Omental fat pad (tissue), 4 donors: ENCODE results near the gene IL22. TPM values are rescaled to one million over a fixed set of nuclear protein-coding genes. Genes with fewer than 3 reads are reported as not detected.

Experiments used
- ATAC-seq: fragments of 150-250 bp; one replicate; pipeline ENCODE4 v1.9.1; 2016; ENCODE audit warnings: mild to moderate bottlenecking, moderate library complexity; ENCODE audit not compliant: low FRiP score
- DNase-seq: peaks from one replicate; pipeline ENCODE4 v3.0.0-alpha.2; 2019; ENCODE audit warnings: low spot score
- total RNA-seq, 4 donors: library from RNA; depleted of rRNA; stranded (reverse); fragments of >200 nt; gene quantifications; one replicate each; pipeline ENCODE4 v1.1.0, GENCODE V29; 2016
- TF ChIP-seq, protein P1 (sequence below), 3 donors: fragments of 450-650 bp; IDR thresholded peaks; one replicate each; pipeline ENCODE4 v1.5.1; 2016 to 2017; ENCODE audit warnings: antibody characterized with exemption in 3 of 3, mild to moderate bottlenecking in 3 of 3, moderate library complexity in 2 of 3

The IL22 gene, protein sequence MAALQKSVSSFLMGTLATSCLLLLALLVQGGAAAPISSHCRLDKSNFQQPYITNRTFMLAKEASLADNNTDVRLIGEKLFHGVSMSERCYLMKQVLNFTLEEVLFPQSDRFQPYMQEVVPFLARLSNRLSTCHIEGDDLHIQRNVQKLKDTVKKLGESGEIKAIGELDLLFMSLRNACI
- total RNA-seq = not detected

- no peak for ATAC-seq
- no peak for DNase-seq
- TF ChIP-seq, protein P1, sequence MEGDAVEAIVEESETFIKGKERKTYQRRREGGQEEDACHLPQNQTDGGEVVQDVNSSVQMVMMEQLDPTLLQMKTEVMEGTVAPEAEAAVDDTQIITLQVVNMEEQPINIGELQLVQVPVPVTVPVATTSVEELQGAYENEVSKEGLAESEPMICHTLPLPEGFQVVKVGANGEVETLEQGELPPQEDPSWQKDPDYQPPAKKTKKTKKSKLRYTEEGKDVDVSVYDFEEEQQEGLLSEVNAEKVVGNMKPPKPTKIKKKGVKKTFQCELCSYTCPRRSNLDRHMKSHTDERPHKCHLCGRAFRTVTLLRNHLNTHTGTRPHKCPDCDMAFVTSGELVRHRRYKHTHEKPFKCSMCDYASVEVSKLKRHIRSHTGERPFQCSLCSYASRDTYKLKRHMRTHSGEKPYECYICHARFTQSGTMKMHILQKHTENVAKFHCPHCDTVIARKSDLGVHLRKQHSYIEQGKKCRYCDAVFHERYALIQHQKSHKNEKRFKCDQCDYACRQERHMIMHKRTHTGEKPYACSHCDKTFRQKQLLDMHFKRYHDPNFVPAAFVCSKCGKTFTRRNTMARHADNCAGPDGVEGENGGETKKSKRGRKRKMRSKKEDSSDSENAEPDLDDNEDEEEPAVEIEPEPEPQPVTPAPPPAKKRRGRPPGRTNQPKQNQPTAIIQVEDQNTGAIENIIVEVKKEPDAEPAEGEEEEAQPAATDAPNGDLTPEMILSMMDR (IDR thresholded peaks at IDR 0.05) = no peak
These were observed at the start of gene IL22 for GRCh38 chr12:68253504-68253903. IL22 (minus strand) TSS chr12:68253604; CDS start chr12:68253448, 156 bp downstream.

DNA sequence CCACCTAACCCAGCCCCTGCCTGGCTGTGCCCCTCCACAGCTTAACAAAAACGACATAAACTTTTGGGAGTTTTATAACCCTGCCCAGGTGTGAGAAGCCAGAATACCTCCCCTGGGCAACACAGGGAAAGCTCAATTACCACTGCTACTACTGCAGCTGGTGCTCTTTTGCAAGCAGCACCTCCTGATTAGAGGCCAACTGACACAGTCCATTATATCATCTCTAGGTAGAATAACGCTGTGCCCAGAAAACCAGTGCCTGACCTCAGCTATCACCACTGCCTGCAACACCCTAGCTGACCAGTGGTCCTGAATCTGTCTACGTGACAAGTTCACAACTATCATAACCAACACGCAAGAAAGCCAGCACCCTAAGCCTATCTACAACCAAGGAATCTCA, 44.5 kb upstream of the IL22 start:
- DNase-seq = no peak
- ATAC-seq = no peak
- TF ChIP-seq, protein P1 (IDR thresholded peaks at IDR 0.05) = no peak

- TF ChIP-seq, protein P1 (IDR thresholded peaks at IDR 0.05) = no peak
- no peak for ATAC-seq
- no peak for DNase-seq
These were observed 40.8 kb upstream of the IL22 start for GRCh38 chr12:68294251-68294650.

- ATAC-seq (no peak), DNase-seq (no peak)
- TF ChIP-seq, protein P1 (IDR thresholded peaks at IDR 0.05) = no peak
These were observed 39.9 kb upstream of the IL22 start for GRCh38 chr12:68293347-68293746.

DNA sequence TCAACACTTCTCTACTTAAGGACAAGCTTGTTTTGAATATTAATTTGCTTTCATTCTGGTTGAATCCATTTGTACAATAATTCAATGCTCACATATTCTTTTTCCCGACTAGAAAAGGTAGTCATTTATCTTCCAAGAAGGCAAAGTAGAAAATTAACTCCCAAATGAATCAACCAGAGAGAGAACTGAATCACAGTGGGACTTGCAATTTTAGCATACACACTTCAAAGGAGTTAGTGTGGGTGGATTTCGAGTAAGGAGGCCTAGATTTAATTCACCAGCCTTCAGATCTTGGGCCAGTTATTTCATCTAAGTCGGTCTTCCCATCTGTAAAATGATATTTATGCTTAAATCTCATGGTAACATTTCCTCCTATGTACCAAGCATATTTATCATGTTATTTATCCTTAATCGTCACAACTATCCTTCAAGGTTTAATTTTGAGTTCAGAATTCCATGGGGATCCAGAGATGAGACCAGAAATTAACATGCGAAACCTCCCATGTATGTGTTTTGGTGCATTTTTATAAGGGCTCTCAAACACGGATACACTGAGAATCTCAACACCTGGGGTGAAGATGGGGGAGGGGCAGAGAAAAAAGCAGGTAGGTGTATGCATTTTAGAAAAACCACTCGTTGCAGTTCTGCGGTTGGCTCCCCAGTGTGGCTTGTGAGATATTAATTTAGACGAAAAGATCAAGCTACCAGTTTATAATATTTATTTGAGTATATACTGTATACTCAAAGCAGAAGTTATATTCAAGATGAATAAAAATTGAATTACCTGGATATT, 38.9 kb upstream of the IL22 start:
- DNase-seq (no peak), ATAC-seq (peak; percentile 59)
- TF ChIP-seq, protein P1 (IDR thresholded peaks at IDR 0.05) = no peak

- DNase-seq = no peak
- TF ChIP-seq, protein P1 (IDR thresholded peaks at IDR 0.05) = no peak
- no peak for ATAC-seq
These were observed 38.1 kb upstream of the IL22 start for GRCh38 chr12:68291396-68292036.
